Stimulated activated naive CD8-positive, alpha-beta T cell treated with anti-CD3 and anti-CD28 coated beads, Interleukin-15, amount 100 ng/mL, for 72 hours (primary cell): ENCODE measurements around the gene NOX5.
A peak's percentile ranks its signal among the peaks of the same experiment; 100 is the strongest.

Experiments
- ATAC-seq: fragments of 150-1000 bp; cut with Tn5 transposase; 2 replicates; pipeline ENCODE4 v1.10.0; 2021; ENCODE audit warnings: mild to moderate bottlenecking, moderate library complexity
- DNase-seq, 2 donors: peaks; one replicate each; pipeline ENCODE4 v3.0.0; 2021 to 2022
- H3K27ac Mint-ChIP-seq, 2 donors: one replicate each; pipeline ENCODE4 v1.8.0; 2022; ENCODE audit warnings: mild to moderate bottlenecking in 2 of 2, mixed read lengths in 2 of 2, moderate library complexity in 2 of 2
- H3K27me3 Mint-ChIP-seq: one replicate; pipeline ENCODE4 v1.8.0; 2022; ENCODE audit warnings: mixed read lengths
- H3K4me1 Mint-ChIP-seq: one replicate; pipeline ENCODE4 v1.8.0; 2022; ENCODE audit warnings: mild to moderate bottlenecking, mixed read lengths
- H3K4me3 Mint-ChIP-seq, 2 donors: one replicate each; pipeline ENCODE4 v1.8.0; 2022; ENCODE audit warnings: mild to moderate bottlenecking in 2 of 2, mixed read lengths in 2 of 2, moderate library complexity in 1 of 2
- H3K9me3 Mint-ChIP-seq, 2 donors: one replicate each; pipeline ENCODE4 v1.8.0; 2022; ENCODE audit warnings: mixed read lengths in 2 of 2

The NOX5 gene

DNA sequence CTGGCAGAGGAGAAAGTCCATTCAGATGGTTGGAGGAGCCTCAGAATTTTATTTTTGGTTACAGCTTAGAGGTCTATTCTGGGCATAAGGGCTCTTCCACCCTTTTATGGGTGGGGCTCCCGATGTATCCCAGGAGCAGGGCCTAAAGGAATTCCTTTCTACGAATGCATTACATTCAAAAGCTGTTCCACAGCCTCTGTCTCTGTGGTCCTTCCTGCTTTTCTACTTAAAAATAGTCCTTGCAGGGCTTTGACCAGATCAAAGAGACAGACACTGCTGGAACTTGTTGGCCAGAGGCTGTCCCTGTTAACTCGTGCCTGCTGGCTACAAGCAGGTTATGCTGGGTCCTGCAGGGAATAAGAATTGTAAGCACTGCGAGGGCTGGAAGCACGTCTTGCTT, 14.4 kb upstream of the NOX5 start:
- Mint-ChIP-seq H3K9me3 (peaks cover 0 to 2% of the 10 kb centered on the region in 2 donors), H3K27me3 (peaks cover 26% of the 10 kb centered on the region), H3K4me1 (no peaks in the 10 kb centered on the region), H3K27ac (no peak overlapping the region), H3K4me3 (no peak overlapping the region)
- ATAC-seq (no peak), DNase-seq (no peak)

DNA sequence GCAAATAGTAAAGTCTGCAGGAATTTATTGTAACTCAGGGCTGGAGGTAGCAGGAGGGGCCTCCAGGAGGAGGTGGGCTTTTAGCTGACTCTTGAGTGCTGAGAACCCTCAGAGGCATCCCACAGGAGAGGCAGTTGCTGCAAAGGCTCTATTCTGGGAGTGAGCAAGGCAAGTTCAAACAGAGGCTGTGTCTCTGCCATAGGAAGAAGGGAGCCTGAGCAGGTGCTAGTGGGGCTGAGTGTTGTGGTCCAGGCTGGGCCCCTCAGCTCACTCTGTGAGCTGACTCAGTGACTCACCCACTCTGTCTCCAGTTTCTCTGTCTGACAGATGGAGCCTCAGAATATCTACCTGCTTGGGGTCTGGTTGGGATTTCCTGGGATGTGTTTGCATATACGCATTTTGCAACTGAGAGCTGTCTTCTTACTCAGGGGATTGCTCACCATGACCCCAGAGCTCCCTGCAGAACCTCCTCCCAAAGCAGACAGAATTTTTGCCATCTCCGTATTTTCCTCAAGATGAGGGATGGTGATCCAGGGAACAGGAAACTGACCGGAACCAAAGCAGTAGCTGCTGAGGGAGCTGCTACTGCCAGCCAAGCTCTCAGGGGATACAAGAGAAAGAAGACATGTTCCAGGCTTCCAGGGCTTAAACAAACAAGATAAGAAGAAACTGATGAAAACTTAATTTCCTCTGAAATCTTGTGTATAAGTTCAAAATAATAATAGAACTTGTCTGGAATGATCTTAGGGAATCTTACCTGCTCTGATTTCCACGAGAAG, 13.6 kb upstream of the NOX5 start:
- peaks cover 5 to 11% of the 10 kb centered on the region in 2 donors for H3K9me3 Mint-ChIP-seq
- H3K4me3 Mint-ChIP-seq, result no peak overlapping the region
- no peak for ATAC-seq
- peaks cover 26% of the 10 kb centered on the region for H3K27me3 Mint-ChIP-seq
- no peak for DNase-seq
- no peaks in the 10 kb centered on the region for H3K4me1 Mint-ChIP-seq
- H3K27ac Mint-ChIP-seq, result no peak overlapping the region

DNA sequence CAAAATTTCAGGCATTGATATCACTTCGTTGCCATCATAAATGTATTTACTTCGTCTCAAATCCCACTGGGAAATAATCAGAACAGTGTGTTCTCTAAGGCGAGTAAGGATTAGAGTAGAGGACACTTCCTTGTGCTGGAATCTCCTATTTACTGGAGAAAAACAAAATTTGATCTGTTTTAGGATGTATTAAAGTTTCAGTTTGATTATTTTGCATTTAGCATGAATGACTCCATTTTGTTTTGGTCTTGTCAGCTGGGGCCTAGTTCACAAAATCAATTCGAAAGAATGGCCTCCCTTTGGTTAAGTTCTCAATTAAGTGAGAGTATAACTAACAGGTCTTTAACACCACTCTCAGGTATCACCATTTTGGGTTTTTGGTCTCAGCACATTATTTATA, 11.7 kb upstream of the NOX5 start:
- DNase-seq, result no peak
- Mint-ChIP-seq H3K27ac (no peak overlapping the region), H3K9me3 (peaks cover 10 to 14% of the 10 kb centered on the region in 2 donors), H3K4me1 (no peaks in the 10 kb centered on the region), H3K27me3 (peaks cover 26% of the 10 kb centered on the region), H3K4me3 (no peak overlapping the region)
- ATAC-seq, result no peak

DNA sequence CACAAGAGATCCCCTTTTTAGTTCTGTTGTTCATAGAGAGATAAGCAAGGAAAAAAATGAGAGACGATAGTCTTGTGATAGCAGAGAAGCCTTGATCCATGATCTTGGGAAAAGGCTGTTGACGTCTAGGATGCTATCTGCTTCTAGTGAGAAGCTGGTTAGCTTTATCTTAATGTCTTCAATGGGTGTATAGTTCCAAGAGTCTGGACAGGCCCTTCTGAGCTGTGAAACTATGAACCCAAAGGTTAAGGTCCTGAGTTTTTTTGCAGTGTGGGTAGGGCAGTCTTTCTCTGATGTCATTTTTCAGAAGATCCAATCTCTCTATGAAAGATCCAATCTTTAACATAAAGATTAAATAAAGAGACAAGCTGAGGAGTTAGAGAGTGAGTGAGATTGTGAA, 10.5 kb upstream of the NOX5 start:
- no peak overlapping the region for H3K4me3 Mint-ChIP-seq
- H3K9me3 Mint-ChIP-seq, result peaks cover 13 to 15% of the 10 kb centered on the region in 2 donors
- H3K4me1 Mint-ChIP-seq, result no peaks in the 10 kb centered on the region
- peaks cover 16% of the 10 kb centered on the region for H3K27me3 Mint-ChIP-seq
- DNase-seq (no peak), ATAC-seq (no peak)
- no peak overlapping the region for H3K27ac Mint-ChIP-seq

DNA sequence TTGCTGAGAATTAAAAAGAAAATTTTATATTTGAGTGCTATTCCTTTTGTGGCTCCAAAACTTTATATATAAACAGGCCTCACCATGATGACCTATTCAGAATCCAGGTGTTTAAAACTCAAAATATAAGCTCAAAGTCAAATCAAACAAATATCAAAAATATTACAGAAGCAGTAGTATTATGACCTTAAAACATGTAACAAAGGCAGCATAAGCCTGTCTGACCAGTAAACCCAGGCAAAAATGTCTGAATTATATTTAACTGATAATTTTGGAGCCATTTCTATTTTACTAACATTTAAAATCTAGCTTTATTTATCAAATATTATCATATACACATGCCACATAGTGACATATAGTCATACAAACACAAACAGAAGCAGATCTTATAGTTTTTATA, 6.4 kb upstream of the NOX5 start:
- Mint-ChIP-seq H3K27me3 (peaks cover 6% of the 10 kb centered on the region), H3K27ac (no peak overlapping the region), H3K4me3 (no peak overlapping the region), H3K4me1 (no peaks in the 10 kb centered on the region), H3K9me3 (peaks cover 25% of the 10 kb centered on the region in 2 donors)
- ATAC-seq (no peak), DNase-seq (no peak)

DNA sequence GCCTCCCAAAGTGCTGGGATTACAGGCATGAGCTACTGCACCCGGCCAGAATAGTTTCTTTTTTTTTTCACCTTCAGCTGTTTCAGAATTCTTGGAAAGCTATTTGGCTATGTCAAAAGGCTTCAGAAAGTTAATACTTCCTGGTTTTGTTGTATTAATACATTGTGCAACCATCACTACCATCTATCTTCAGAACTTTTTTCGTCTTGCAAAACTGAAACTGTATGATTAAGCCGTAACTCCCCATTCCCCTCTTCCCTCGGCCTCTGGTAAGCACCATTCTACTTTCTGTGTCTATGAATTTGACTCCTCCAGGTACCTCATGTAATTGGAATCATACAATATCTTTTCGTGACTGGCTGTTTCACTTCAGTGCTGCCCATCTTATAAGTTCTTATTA, 5.2 kb upstream of the NOX5 start:
- Mint-ChIP-seq H3K9me3 (peaks cover 25% of the 10 kb centered on the region in 2 donors), H3K27ac (no peak overlapping the region), H3K4me1 (no peaks in the 10 kb centered on the region), H3K27me3 (no peaks in the 10 kb centered on the region), H3K4me3 (no peak overlapping the region)
- DNase-seq, result no peak
- ATAC-seq, result no peak

DNA sequence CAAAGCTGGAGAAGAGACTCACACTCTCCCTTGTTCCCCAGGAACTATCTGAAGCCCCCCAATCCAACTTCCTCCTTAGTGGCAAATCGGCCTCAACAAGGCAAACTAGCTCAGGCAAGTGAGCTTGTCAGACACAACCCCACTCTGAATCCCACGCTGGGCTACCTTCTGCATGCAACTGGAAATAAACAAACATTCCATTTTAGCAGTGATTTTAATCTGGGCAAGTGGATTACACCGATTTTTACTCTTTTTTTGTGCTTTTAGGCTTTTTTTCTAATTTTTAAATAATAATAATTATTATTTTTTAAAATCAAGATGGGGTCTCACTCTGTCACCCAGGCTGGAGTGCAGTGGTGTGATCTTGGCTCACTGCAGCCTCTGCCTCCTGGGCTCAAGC, 2.9 kb upstream of the NOX5 start:
- DNase-seq (no peak), ATAC-seq (no peak)
- Mint-ChIP-seq H3K9me3 (peaks cover 14 to 20% of the 10 kb centered on the region in 2 donors), H3K4me3 (no peak overlapping the region), H3K4me1 (no peaks in the 10 kb centered on the region), H3K27ac (no peak overlapping the region), H3K27me3 (peaks cover 8% of the 10 kb centered on the region)

DNA sequence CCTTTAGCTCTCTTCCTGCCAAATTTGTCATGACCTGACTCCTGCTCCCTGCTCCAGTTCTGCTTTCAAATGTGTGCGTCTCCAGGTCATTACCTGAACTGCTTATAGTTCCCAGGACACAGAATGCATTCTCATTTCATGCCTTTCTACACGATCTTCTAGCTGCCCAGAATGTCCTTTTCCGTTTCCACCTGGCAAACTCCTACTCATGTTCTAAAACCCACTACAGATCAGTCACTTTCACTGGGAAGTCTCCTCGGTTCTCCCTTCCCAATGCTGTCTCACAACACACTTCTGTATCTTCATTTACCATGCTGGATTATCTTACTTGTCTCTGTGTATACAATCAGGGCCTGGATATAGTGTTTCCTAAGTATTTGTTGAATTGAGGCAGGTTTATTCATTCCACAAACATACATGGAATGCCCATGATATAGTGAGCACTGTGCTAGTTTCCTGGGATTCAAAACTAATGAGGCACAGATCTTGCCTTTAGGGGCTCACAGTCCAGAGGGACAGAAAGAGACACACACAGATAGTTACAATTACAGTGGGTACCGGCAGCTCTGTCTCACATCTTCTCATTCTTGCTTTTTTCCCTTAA, 1.6 kb upstream of the NOX5 start:
- no peak for DNase-seq
- H3K9me3 Mint-ChIP-seq, result peaks cover 10 to 14% of the 10 kb centered on the region in 2 donors
- H3K4me1 Mint-ChIP-seq, result no peaks in the 10 kb centered on the region
- no peak overlapping the region for H3K4me3 Mint-ChIP-seq
- H3K27me3 Mint-ChIP-seq, result peaks cover 8% of the 10 kb centered on the region
- H3K27ac Mint-ChIP-seq, result no peak overlapping the region
- no peak for ATAC-seq

DNA sequence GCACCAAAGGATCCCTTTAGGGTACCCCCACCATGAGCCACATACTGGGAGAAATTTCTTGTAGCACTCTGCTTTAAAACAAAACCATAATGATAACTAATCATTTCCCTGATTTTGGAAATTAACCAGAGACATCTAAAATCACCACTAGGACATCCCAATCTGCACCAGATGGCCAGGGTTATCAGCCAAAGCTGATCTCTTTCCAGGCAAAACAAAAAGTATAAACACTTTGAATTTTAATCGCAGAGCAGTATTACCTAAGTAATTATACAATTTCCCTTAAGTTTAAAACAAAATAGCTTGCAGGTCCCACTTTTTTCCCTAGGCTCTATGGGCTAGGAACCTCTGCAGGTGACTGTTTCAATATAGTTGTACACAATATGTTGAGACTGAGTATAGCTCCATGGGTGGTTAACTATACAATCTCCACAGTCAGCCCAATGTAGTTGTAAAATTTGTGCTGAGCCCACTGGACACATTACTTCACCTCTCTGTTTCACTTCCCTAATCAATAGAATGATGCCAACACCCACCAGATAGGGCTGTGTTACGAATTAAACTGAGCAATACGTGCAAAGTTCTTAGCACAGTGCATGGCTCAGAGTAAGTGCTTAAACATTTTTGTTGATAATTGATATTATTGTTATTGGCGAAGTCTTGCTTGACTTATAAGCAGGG, 629 bp upstream of the NOX5 start:
- H3K9me3 Mint-ChIP-seq, result peaks cover 10 to 12% of the 10 kb centered on the region in 2 donors
- ATAC-seq (no peak), DNase-seq (no peak)
- no peak overlapping the region for H3K4me3 Mint-ChIP-seq
- H3K27ac Mint-ChIP-seq, result no peak overlapping the region
- H3K4me1 Mint-ChIP-seq, result no peaks in the 10 kb centered on the region
- H3K27me3 Mint-ChIP-seq, result peaks cover 8% of the 10 kb centered on the region

DNA sequence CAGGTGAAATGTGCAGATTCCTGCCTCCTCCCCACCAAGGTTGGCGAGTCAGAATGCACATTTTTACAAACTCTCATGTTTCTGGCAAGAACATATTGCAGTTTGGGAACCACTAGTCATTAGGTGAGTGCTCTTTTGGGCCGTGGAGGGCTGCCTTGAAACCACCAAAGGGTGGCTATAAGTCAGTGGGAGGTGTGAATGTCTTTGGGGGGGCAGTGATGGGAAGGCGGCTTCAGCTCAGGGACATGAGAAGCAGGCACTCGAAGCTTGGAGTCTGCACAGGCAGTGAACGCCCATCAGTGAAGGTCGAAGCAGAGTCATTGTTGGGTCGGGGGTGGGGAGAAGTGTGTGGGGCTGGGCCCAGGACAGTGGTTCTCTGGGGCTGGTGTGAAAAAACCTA, 1.1 kb downstream of the NOX5 start:
- Mint-ChIP-seq H3K4me3 (no peak overlapping the region), H3K9me3 (no peaks in the 10 kb centered on the region), H3K27me3 (peaks cover 8% of the 10 kb centered on the region), H3K27ac (peak overlapping the region in 1 of 2 donors; percentile 69), H3K4me1 (no peaks in the 10 kb centered on the region)
- DNase-seq (no peak), ATAC-seq (no peak)

DNA sequence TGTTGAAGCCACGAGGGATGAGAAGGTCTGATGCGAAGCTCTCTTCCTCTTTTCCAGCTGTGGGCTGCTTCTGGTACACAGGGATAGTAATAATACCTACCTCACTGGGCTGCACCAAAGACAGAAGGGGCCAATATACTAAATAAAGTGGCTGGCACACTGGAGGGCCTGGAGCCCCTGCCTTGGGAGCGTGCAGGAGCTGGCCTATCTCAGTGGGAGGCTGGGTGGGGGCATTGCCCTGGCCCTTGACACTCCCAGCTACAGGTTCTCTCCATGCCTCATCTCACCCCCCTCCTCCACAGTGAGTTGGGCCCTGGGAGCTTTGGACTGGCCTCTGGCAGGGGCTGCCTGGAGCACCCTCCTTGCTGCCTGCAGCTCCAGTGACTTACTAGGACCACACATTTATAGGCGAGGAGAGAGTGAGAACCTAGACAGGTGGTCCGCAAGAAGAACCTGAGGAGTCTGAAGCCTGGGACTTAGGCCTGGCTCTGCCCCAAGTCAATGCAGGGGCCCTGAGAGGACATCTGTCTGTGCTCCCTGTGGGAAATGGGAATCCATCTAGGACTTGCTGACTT, 1.6 kb downstream of the NOX5 start:
- DNase-seq (no peak), ATAC-seq (no peak)
- Mint-ChIP-seq H3K27me3 (peaks cover 8% of the 10 kb centered on the region), H3K9me3 (no peaks in the 10 kb centered on the region), H3K4me1 (no peaks in the 10 kb centered on the region), H3K27ac (no peak overlapping the region), H3K4me3 (no peak overlapping the region)

DNA sequence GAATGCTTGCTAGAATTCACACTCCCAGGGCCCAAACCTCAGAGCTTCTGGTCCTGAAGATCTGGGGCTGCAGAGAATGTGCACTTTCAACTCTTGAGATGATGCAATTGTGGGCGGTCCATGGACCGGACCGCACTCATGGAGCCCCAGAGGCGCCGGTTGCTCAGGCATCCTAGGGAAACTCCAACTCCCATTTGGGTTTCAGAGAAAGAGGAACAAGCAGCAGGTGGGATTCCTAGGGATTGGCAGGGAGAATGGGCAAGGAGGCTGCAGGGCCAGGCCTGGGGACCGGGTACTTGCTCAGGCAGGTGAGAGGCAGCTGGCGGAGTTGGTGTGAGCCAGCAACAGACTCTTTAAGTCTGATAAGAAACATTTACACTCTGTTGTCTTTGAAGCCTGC, 3.5 kb downstream of the NOX5 start:
- Mint-ChIP-seq H3K9me3 (no peaks in the 10 kb centered on the region), H3K27me3 (peaks cover 17% of the 10 kb centered on the region), H3K4me1 (no peaks in the 10 kb centered on the region), H3K4me3 (no peak overlapping the region), H3K27ac (no peak overlapping the region)
- DNase-seq, result no peak
- ATAC-seq, result no peak

DNA sequence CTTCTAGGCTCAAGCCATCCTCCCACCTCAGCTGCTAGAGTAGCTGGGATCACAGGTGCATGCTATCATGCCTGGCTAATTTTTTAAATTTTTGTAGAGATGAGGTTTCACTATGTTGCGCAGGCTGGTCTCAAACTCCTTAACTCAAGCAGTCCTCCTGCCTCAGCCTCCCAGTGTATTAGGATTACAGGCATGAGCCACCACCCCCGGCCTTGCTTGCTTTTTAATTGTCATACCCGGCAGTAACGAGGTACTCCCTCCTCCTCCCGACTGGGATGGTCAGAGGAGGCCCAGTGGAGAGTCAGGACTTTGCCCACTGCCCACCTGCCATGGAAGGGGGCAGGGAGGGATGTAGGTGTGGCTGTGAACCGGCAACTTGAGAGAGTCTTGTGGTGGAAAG, 4.5 kb downstream of the NOX5 start:
- no peaks in the 10 kb centered on the region for H3K9me3 Mint-ChIP-seq
- no peaks in the 10 kb centered on the region for H3K4me1 Mint-ChIP-seq
- no peak overlapping the region for H3K27ac Mint-ChIP-seq
- H3K27me3 Mint-ChIP-seq, result peaks cover 17% of the 10 kb centered on the region
- no peak overlapping the region for H3K4me3 Mint-ChIP-seq
- no peak for ATAC-seq
- DNase-seq, result no peak

DNA sequence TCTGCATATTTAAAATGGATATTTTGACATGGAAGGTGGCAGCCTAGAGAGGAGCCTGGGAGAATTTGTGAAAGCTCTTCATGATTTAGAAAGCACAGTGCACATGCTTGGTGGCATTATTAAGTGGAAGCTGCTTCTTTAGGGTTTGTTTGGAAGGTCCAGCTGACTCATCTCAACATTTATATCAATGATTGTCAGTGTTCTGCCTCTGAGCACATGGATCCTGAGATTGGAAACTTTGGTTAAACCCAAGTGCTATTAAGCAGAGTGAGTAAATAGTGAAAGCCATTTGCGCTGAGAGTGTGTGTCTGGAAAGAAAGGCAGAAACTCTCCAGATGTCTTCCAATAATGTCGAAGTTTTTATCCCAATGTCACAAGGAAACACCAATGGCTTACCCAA, 7.4 kb downstream of the NOX5 start:
- no peak for ATAC-seq
- Mint-ChIP-seq H3K9me3 (no peaks in the 10 kb centered on the region), H3K4me1 (no peaks in the 10 kb centered on the region), H3K27me3 (peaks cover 8% of the 10 kb centered on the region), H3K4me3 (no peak overlapping the region), H3K27ac (no peak overlapping the region)
- no peak for DNase-seq

DNA sequence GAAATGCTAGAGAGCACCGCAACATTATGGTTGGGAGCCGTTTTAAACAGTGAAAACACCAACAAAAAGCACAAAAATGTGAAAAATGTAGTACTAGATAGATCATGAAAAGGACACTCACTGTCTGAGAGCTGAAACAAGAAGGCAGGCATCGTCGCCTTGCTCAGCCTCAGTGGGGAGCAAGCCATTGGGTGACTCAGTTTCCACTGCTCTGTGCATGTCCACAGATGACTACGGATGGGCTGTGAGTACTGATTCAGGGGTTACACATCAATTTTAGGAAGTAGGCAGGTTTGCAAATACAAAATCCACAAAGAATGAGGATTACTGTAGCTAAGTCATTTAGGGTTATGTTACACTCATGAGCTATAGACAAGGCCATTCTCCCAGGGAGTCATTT, 10.8 kb downstream of the NOX5 start:
- DNase-seq (no peak), ATAC-seq (no peak)
- no peaks in the 10 kb centered on the region for H3K9me3 Mint-ChIP-seq
- H3K27me3 Mint-ChIP-seq, result peaks cover 8% of the 10 kb centered on the region
- H3K4me3 Mint-ChIP-seq, result no peak overlapping the region
- no peak overlapping the region for H3K27ac Mint-ChIP-seq
- no peaks in the 10 kb centered on the region for H3K4me1 Mint-ChIP-seq

DNA sequence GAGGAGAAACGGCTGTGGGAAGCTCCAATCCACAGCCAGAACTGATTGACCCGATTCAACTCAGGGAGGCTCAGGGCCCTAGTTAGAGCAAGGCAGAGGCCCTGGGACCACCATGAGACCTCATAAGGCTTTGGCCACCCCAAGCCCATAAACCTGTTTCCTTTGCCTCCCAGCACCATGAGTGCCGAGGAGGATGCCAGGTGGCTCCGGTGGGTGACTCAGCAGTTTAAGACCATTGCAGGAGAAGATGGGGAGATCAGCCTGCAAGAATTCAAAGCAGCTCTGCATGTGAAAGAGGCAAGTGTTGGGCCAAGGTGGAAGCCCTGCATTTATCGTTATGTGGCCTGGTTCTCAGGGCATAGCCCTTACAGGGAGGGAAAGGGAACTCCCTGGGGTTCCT, 11.9 kb downstream of the NOX5 start:
- H3K27ac Mint-ChIP-seq, result no peak overlapping the region
- peaks cover 8% of the 10 kb centered on the region for H3K27me3 Mint-ChIP-seq
- no peaks in the 10 kb centered on the region for H3K4me1 Mint-ChIP-seq
- ATAC-seq (no peak), DNase-seq (no peak)
- no peak overlapping the region for H3K4me3 Mint-ChIP-seq
- H3K9me3 Mint-ChIP-seq, result no peaks in the 10 kb centered on the region
